Measurements from ENCODE around the gene ZFP82.

The ZFP82 gene

GRCh38 chr19:36418287-36419001 lies at the start of gene ZFP82:
Gene ZFP82 (minus strand): TSS chr19:36418644. CDS start chr19:36409789, 8,855 bp downstream.
- peak within 1 kb of the TSS; percentile 83 to 93 for H3K9ac ChIP-seq (ENCODE audit: low read length in 2 of 2)
- no peaks in the 10 kb centered on the region for H3K9me3 ChIP-seq (ENCODE audit: control insufficient read depth in 2 of 2, low read length in 2 of 2)
- peaks cover 0 to 4% of the 10 kb centered on the region in 2 donors for H3K27me3 ChIP-seq (ENCODE audit: control insufficient read depth in 1 of 2, insufficient read depth in 2 of 2, low read length in 2 of 2)
- H3K36me3 ChIP-seq (ENCODE audit: control insufficient read depth in 2 of 2, insufficient read depth in 2 of 2, low read length in 2 of 2): no peaks in the 10 kb centered on the region
- peak within 1 kb of the TSS; percentile 86 for H3K27ac ChIP-seq (ENCODE audit: low read length)
- peaks cover 20% of the 10 kb centered on the region for H3K4me1 ChIP-seq (ENCODE audit: control insufficient read depth, insufficient read depth, low read length)
- peak within 1 kb of the TSS; percentile 63 to 91 for H3K4me3 ChIP-seq (ENCODE audit: low read length in 2 of 2)

GRCh38 chr19:36460046-36460445 lies 41.6 kb upstream of the ZFP82 start:
- H3K36me3 ChIP-seq (ENCODE audit: control insufficient read depth in 2 of 2, insufficient read depth in 2 of 2, low read length in 2 of 2): peaks cover 3 to 6% of the 10 kb centered on the region in 2 donors
- no peak overlapping the region for H3K27ac ChIP-seq (ENCODE audit: low read length)
- no peak overlapping the region for H3K9ac ChIP-seq (ENCODE audit: low read length in 2 of 2)
- H3K4me3 ChIP-seq (ENCODE audit: low read length in 2 of 2): no peak overlapping the region
- no peaks in the 10 kb centered on the region for H3K27me3 ChIP-seq (ENCODE audit: control insufficient read depth in 1 of 2, insufficient read depth in 2 of 2, low read length in 2 of 2)
- no peaks in the 10 kb centered on the region for H3K4me1 ChIP-seq (ENCODE audit: control insufficient read depth, insufficient read depth, low read length)
- peaks cover 0 to 3% of the 10 kb centered on the region in 2 donors for H3K9me3 ChIP-seq (ENCODE audit: control insufficient read depth in 2 of 2, low read length in 2 of 2)

GRCh38 chr19:36456831-36457230 lies 38.4 kb upstream of the ZFP82 start:
- H3K4me3 ChIP-seq (ENCODE audit: low read length in 2 of 2): no peak overlapping the region
- H3K27ac ChIP-seq (ENCODE audit: low read length): no peak overlapping the region
- H3K9ac ChIP-seq (ENCODE audit: low read length in 2 of 2): no peak overlapping the region
- H3K27me3 ChIP-seq (ENCODE audit: control insufficient read depth in 1 of 2, insufficient read depth in 2 of 2, low read length in 2 of 2): no peaks in the 10 kb centered on the region
- peaks cover 10 to 12% of the 10 kb centered on the region in 2 donors for H3K36me3 ChIP-seq (ENCODE audit: control insufficient read depth in 2 of 2, insufficient read depth in 2 of 2, low read length in 2 of 2)
- no peaks in the 10 kb centered on the region for H3K4me1 ChIP-seq (ENCODE audit: control insufficient read depth, insufficient read depth, low read length)
- peaks cover 3 to 6% of the 10 kb centered on the region in 2 donors for H3K9me3 ChIP-seq (ENCODE audit: control insufficient read depth in 2 of 2, low read length in 2 of 2)

- Histone ChIP-seq H3K36me3 (ENCODE audit: control insufficient read depth in 2 of 2, insufficient read depth in 2 of 2, low read length in 2 of 2) (peaks cover 22 to 28% of the 10 kb centered on the region in 2 donors), H3K9me3 (ENCODE audit: control insufficient read depth in 2 of 2, low read length in 2 of 2) (peaks cover 15 to 40% of the 10 kb centered on the region in 2 donors), H3K4me3 (ENCODE audit: low read length in 2 of 2) (peak overlapping the region in 1 of 2 donors; percentile 35), H3K4me1 (ENCODE audit: control insufficient read depth, insufficient read depth, low read length) (no peaks in the 10 kb centered on the region), H3K27me3 (ENCODE audit: control insufficient read depth in 1 of 2, insufficient read depth in 2 of 2, low read length in 2 of 2) (no peaks in the 10 kb centered on the region), H3K9ac (ENCODE audit: low read length in 2 of 2) (no peak overlapping the region), H3K27ac (ENCODE audit: low read length) (no peak overlapping the region)
Observed at GRCh38 chr19:36449059-36449670, 30.7 kb upstream of the ZFP82 start.

GRCh38 chr19:36441339-36441738 lies 22.9 kb upstream of the ZFP82 start:
- peaks cover 9 to 10% of the 10 kb centered on the region in 2 donors for H3K9me3 ChIP-seq (ENCODE audit: control insufficient read depth in 2 of 2, low read length in 2 of 2)
- no peak overlapping the region for H3K27ac ChIP-seq (ENCODE audit: low read length)
- H3K4me3 ChIP-seq (ENCODE audit: low read length in 2 of 2): no peak overlapping the region

GRCh38 chr19:36436531-36436930 lies 18.1 kb upstream of the ZFP82 start:
- no peak overlapping the region for H3K9ac ChIP-seq (ENCODE audit: low read length in 2 of 2)
- H3K9me3 ChIP-seq (ENCODE audit: control insufficient read depth in 2 of 2, low read length in 2 of 2): no peaks in the 10 kb centered on the region
- no peak overlapping the region for H3K27ac ChIP-seq (ENCODE audit: low read length)

More at GRCh38 chr19:36441339-36441738, 22.9 kb upstream of the ZFP82 start:
- Histone ChIP-seq H3K27me3 (ENCODE audit: control insufficient read depth in 1 of 2, insufficient read depth in 2 of 2, low read length in 2 of 2) (no peaks in the 10 kb centered on the region), H3K9ac (ENCODE audit: low read length in 2 of 2) (no peak overlapping the region), H3K36me3 (ENCODE audit: control insufficient read depth in 2 of 2, insufficient read depth in 2 of 2, low read length in 2 of 2) (no peaks in the 10 kb centered on the region), H3K4me1 (ENCODE audit: control insufficient read depth, insufficient read depth, low read length) (no peaks in the 10 kb centered on the region)

GRCh38 chr19:36423925-36424324 lies 5.5 kb upstream of the ZFP82 start:
- Histone ChIP-seq H3K27ac (ENCODE audit: low read length) (no peak overlapping the region), H3K27me3 (ENCODE audit: control insufficient read depth in 1 of 2, insufficient read depth in 2 of 2, low read length in 2 of 2) (peaks cover 0 to 4% of the 10 kb centered on the region in 2 donors), H3K9ac (ENCODE audit: low read length in 2 of 2) (no peak overlapping the region), H3K36me3 (ENCODE audit: control insufficient read depth in 2 of 2, insufficient read depth in 2 of 2, low read length in 2 of 2) (no peaks in the 10 kb centered on the region), H3K9me3 (ENCODE audit: control insufficient read depth in 2 of 2, low read length in 2 of 2) (peaks cover 0 to 2% of the 10 kb centered on the region in 2 donors), H3K4me1 (ENCODE audit: control insufficient read depth, insufficient read depth, low read length) (peaks cover 6% of the 10 kb centered on the region), H3K4me3 (ENCODE audit: low read length in 2 of 2) (no peak overlapping the region)

More at GRCh38 chr19:36436531-36436930, 18.1 kb upstream of the ZFP82 start:
- no peaks in the 10 kb centered on the region for H3K4me1 ChIP-seq (ENCODE audit: control insufficient read depth, insufficient read depth, low read length)
- no peak overlapping the region for H3K4me3 ChIP-seq (ENCODE audit: low read length in 2 of 2)
- no peaks in the 10 kb centered on the region for H3K27me3 ChIP-seq (ENCODE audit: control insufficient read depth in 1 of 2, insufficient read depth in 2 of 2, low read length in 2 of 2)
- no peaks in the 10 kb centered on the region for H3K36me3 ChIP-seq (ENCODE audit: control insufficient read depth in 2 of 2, insufficient read depth in 2 of 2, low read length in 2 of 2)

GRCh38 chr19:36421749-36422481 lies 3.5 kb upstream of the ZFP82 start:
- Histone ChIP-seq H3K9me3 (ENCODE audit: control insufficient read depth in 2 of 2, low read length in 2 of 2) (no peaks in the 10 kb centered on the region), H3K4me1 (ENCODE audit: control insufficient read depth, insufficient read depth, low read length) (peaks cover 20% of the 10 kb centered on the region), H3K4me3 (ENCODE audit: low read length in 2 of 2) (peak overlapping the region; percentile 74 to 75), H3K27me3 (ENCODE audit: control insufficient read depth in 1 of 2, insufficient read depth in 2 of 2, low read length in 2 of 2) (peaks cover 0 to 4% of the 10 kb centered on the region in 2 donors), H3K9ac (ENCODE audit: low read length in 2 of 2) (peak overlapping the region; percentile 47 to 55), H3K36me3 (ENCODE audit: control insufficient read depth in 2 of 2, insufficient read depth in 2 of 2, low read length in 2 of 2) (no peaks in the 10 kb centered on the region), H3K27ac (ENCODE audit: low read length) (no peak overlapping the region)

- no peaks in the 10 kb centered on the region for H3K9me3 ChIP-seq (ENCODE audit: control insufficient read depth in 2 of 2, low read length in 2 of 2)
- peaks cover 20% of the 10 kb centered on the region for H3K4me1 ChIP-seq (ENCODE audit: control insufficient read depth, insufficient read depth, low read length)
- no peak overlapping the region for H3K27ac ChIP-seq (ENCODE audit: low read length)
- H3K4me3 ChIP-seq (ENCODE audit: low read length in 2 of 2): peak overlapping the region; percentile 74 to 75
- H3K27me3 ChIP-seq (ENCODE audit: control insufficient read depth in 1 of 2, insufficient read depth in 2 of 2, low read length in 2 of 2): peaks cover 0 to 4% of the 10 kb centered on the region in 2 donors
- no peaks in the 10 kb centered on the region for H3K36me3 ChIP-seq (ENCODE audit: control insufficient read depth in 2 of 2, insufficient read depth in 2 of 2, low read length in 2 of 2)
- peak overlapping the region; percentile 47 to 55 for H3K9ac ChIP-seq (ENCODE audit: low read length in 2 of 2)
Observed at GRCh38 chr19:36420961-36421748, 2.7 kb upstream of the ZFP82 start.

- H3K9me3 ChIP-seq (ENCODE audit: control insufficient read depth in 2 of 2, low read length in 2 of 2): no peaks in the 10 kb centered on the region
- H3K27ac ChIP-seq (ENCODE audit: low read length): peak overlapping the region; percentile 86
Observed at GRCh38 chr19:36417752-36418286, 625 bp downstream of the ZFP82 start.

More at GRCh38 chr19:36417752-36418286, 625 bp downstream of the ZFP82 start:
- H3K4me1 ChIP-seq (ENCODE audit: control insufficient read depth, insufficient read depth, low read length): peaks cover 20% of the 10 kb centered on the region
- peak overlapping the region; percentile 63 to 91 for H3K4me3 ChIP-seq (ENCODE audit: low read length in 2 of 2)
- H3K36me3 ChIP-seq (ENCODE audit: control insufficient read depth in 2 of 2, insufficient read depth in 2 of 2, low read length in 2 of 2): no peaks in the 10 kb centered on the region
- peak overlapping the region; percentile 83 to 93 for H3K9ac ChIP-seq (ENCODE audit: low read length in 2 of 2)
- H3K27me3 ChIP-seq (ENCODE audit: control insufficient read depth in 1 of 2, insufficient read depth in 2 of 2, low read length in 2 of 2): peaks cover 0 to 4% of the 10 kb centered on the region in 2 donors

Measured in stomach smooth muscle (tissue), 2 donors.